HepG2 (cell line): ENCODE data around the gene MED19. TPM values are rescaled to one million over a fixed set of nuclear protein-coding genes. Genes with fewer than 3 reads are reported as not detected.

Experiments
- BORCS8-MEF2B ChIP-seq: sonication (generic); formaldehyde crosslinking; IDR thresholded peaks from 2 replicates; pipeline ENCODE4 v1.8.0; 2022; ENCODE audit warnings: mild to moderate bottlenecking, missing genetic modification reagents
- CREB3 ChIP-seq: sonication (generic); formaldehyde crosslinking; IDR thresholded peaks from 2 replicates; pipeline ENCODE4 v1.5.0; 2020; ENCODE audit warnings: missing genetic modification reagents
- FOXA1 ChIP-seq, 2 experiments: fragments of 450-650 bp in 1 of 2; sonication (generic) in 1 of 2; formaldehyde crosslinking in 1 of 2; IDR thresholded peaks; 2 replicates each; pipeline versions ENCODE4 v1.4.0 to v1.6.1; 2016 to 2020; ENCODE audit warnings: missing genetic modification reagents in 1 of 2
- MTF1 ChIP-seq: sonication (generic); formaldehyde crosslinking; IDR thresholded peaks from 2 replicates; pipeline ENCODE4 v1.5.0; 2020; ENCODE audit warnings: missing genetic modification reagents
- MXI1 ChIP-seq: IDR thresholded peaks from 3 replicates; pipeline ENCODE4 v1.6.1; 2012; ENCODE audit warnings: low read depth, low read length, inconsistent platforms, borderline replicate concordance
- POLR2A ChIP-seq, 2 experiments: IDR thresholded peaks; 2 replicates each; pipeline ENCODE4 v1.6.1; 2011; ENCODE audit warnings: low read depth in 2 of 2, low read length in 2 of 2, mild to moderate bottlenecking in 1 of 2, moderate library complexity in 1 of 2; ENCODE audit not compliant: insufficient read depth in 1 of 2
- RAD21 ChIP-seq: fragments of 450-650 bp; formaldehyde crosslinking; IDR thresholded peaks from 2 replicates; pipeline ENCODE4 v1.5.0; 2020; ENCODE audit warnings: mild to moderate bottlenecking
- TBP ChIP-seq: sonication (generic); formaldehyde crosslinking; IDR thresholded peaks from 2 replicates; pipeline ENCODE4 v1.5.0; 2020; ENCODE audit warnings: missing genetic modification reagents
- TOE1 ChIP-seq: sonication (generic); formaldehyde crosslinking; IDR thresholded peaks from 2 replicates; pipeline ENCODE4 v1.4.0; 2020; ENCODE audit warnings: mild to moderate bottlenecking, missing genetic modification reagents
- ZNF180 ChIP-seq: sonication (generic); formaldehyde crosslinking; IDR thresholded peaks from 2 replicates; pipeline ENCODE4 v1.4.0; 2020; ENCODE audit warnings: low read depth, missing genetic modification reagents, borderline replicate concordance
- ZNF24 ChIP-seq: fragments of 450-650 bp; IDR thresholded peaks from 2 replicates; pipeline ENCODE4 v1.6.1; 2017; ENCODE audit warnings: antibody characterized with exemption, mild to moderate bottlenecking
- ZNF552 ChIP-seq: sonication (generic); formaldehyde crosslinking; IDR thresholded peaks from 2 replicates; pipeline ENCODE4 v1.9.0; 2022; ENCODE audit warnings: missing genetic modification reagents, mild to moderate bottlenecking, borderline replicate concordance
- ZNF670 ChIP-seq: sonication (generic); formaldehyde crosslinking; IDR thresholded peaks from 2 replicates; pipeline ENCODE4 v1.8.0; 2022; ENCODE audit warnings: mild to moderate bottlenecking, missing genetic modification reagents, borderline replicate concordance
- ZNF704 ChIP-seq: sonication (generic); formaldehyde crosslinking; IDR thresholded peaks from 2 replicates; pipeline ENCODE4 v1.8.1; 2023; ENCODE audit warnings: mild to moderate bottlenecking, inconsistent platforms, moderate library complexity, missing genetic modification reagents, borderline replicate concordance
- ZXDC ChIP-seq: sonication (generic); formaldehyde crosslinking; IDR thresholded peaks from 2 replicates; pipeline ENCODE4 v1.5.0; 2020; ENCODE audit warnings: mild to moderate bottlenecking, missing genetic modification reagents
- polyA plus RNA-seq, 8 experiments: library from polyadenylated mRNA; depleted of rRNA in 3 of 8; stranded (reverse) in 7 of 8; unstranded in 1 of 8; fragments of >200 nt; fragmentation: Illumina TruSeq in 4 of 8; extraction: Trizol in 4 of 8; gene quantifications; 2 replicates each; pipeline versions ENCODE4 v1.2.1 to v1.2.3, GENCODE V29; 2011 to 2016; ENCODE audit warnings: low read depth in 4 of 8, missing spikeins in 1 of 8, mixed read lengths in 1 of 8; ENCODE audit not compliant: insufficient read depth in 1 of 8
- total RNA-seq, 5 experiments: library from RNA; depleted of rRNA; stranded (reverse); fragments of >200 nt; fragmentation: Illumina TruSeq; extraction: Trizol; gene quantifications; 2 replicates each; pipeline ENCODE4 v1.2.3, GENCODE V29; 2016; ENCODE audit warnings: low read depth in 1 of 5
- TF ChIP-seq, protein P1 (sequence below): sonication (generic); formaldehyde crosslinking; IDR thresholded peaks from 2 replicates; pipeline ENCODE4 v1.8.1; 2022; ENCODE audit warnings: mild to moderate bottlenecking, missing genetic modification reagents
- TF ChIP-seq, protein P2 (sequence below): sonication (generic); formaldehyde crosslinking; IDR thresholded peaks from 2 replicates; pipeline ENCODE4 v1.4.0; 2020; ENCODE audit warnings: missing genetic modification reagents, borderline replicate concordance

MED19 gene
- total and polyA plus RNA-seq, 2 of the 13 experiments (the other 11 are each of a cell fraction or from before 2014, with no cell fraction given): 12.9 to 13.8 TPM

DNA sequence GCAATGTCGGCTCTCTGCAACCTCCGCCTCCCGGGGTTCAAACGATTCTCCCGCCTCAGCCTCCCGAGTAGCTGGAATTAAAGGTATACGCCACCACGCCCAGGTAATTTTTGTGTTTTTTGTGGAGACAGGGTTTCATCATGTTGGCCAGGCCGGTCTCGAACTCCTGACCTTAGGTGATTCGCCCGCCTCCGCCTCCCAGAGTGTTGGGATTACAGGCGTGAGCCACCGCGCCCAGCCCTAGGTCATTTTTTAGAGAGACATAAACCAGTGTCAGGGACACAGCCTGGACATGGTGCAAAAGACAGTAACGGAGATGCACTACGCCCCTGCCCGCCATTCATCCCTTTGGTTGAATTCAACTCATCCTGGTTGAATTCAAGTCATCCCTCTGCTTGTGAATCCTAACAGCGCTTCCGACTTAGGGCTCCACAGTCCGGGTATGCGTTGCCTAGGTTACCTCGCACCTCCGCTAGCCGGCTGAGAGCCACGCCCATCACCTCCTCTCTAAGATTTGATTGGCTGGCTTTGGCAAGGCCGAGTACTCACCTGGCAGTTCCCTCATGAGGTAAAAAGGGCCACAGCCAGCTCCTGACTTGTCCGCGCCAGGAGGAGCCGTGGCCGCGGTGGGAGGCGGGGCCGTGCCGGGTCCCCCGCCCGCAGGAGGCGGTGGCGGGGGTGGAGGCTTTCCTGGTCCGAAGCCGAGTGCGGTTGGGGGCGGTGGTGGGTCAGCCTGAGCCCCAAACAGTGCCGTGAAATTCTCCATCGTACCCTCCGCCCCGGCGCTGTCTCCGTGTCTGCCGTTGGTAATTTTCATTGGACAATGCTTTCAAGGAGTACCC, at the start of gene MED19 (continued):
- TF ChIP-seq, protein P1, sequence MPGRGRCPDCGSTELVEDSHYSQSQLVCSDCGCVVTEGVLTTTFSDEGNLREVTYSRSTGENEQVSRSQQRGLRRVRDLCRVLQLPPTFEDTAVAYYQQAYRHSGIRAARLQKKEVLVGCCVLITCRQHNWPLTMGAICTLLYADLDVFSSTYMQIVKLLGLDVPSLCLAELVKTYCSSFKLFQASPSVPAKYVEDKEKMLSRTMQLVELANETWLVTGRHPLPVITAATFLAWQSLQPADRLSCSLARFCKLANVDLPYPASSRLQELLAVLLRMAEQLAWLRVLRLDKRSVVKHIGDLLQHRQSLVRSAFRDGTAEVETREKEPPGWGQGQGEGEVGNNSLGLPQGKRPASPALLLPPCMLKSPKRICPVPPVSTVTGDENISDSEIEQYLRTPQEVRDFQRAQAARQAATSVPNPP (CRISPR knock-in tag): no peak
- no peak for TF ChIP-seq TOE1 (CRISPR knock-in tag)
- TF ChIP-seq ZNF670 (CRISPR knock-in tag): no peak
- no peak for TF ChIP-seq TBP (CRISPR knock-in tag)
- no peak for TF ChIP-seq ZNF24
- no peak for TF ChIP-seq ZXDC (CRISPR knock-in tag)
- peak; percentile 63; the same call in 1 of the 3 replicates for TF ChIP-seq MXI1
- TF ChIP-seq BORCS8-MEF2B (CRISPR knock-in tag): no peak
- TF ChIP-seq, protein P2, sequence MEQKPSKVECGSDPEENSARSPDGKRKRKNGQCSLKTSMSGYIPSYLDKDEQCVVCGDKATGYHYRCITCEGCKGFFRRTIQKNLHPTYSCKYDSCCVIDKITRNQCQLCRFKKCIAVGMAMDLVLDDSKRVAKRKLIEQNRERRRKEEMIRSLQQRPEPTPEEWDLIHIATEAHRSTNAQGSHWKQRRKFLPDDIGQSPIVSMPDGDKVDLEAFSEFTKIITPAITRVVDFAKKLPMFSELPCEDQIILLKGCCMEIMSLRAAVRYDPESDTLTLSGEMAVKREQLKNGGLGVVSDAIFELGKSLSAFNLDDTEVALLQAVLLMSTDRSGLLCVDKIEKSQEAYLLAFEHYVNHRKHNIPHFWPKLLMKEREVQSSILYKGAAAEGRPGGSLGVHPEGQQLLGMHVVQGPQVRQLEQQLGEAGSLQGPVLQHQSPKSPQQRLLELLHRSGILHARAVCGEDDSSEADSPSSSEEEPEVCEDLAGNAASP: 0 out of 2 replicates have a peak, but pooled peaks have one; percentile 38
- TF ChIP-seq MTF1: no peak
- TF ChIP-seq RAD21: peak; percentile 32; the same call in 1 of the 2 replicates
- TF ChIP-seq ZNF704 (CRISPR knock-in tag): no peak; the same call in 1 of the 2 replicates
- TF ChIP-seq ZNF552 (CRISPR knock-in tag): no peak
- TF ChIP-seq POLR2A (IDR thresholded peaks at IDR 0.05; ENCODE audit: insufficient read depth in 1 of 2, low read depth in 2 of 2, low read length in 2 of 2): peak in 1 of 2 experiments; percentile 59; a peak in 3 of 4 replicates
- TF ChIP-seq FOXA1 (IDR thresholded peaks at IDR 0.05): no peak
- TF ChIP-seq FOXA1 (CRISPR knock-in tag; IDR thresholded peaks at IDR 0.05): no peak
- TF ChIP-seq ZNF180 (CRISPR knock-in tag): no peak
- no peak for TF ChIP-seq CREB3
